Effector CD8-positive, alpha-beta T cell (primary cell): ENCODE results near the gene LGI2.
"Not testable (repeated sequence)": the region's sequence is repeated elsewhere in the genome, so short reads cannot be mapped to it uniquely, and the experiment has no call there.

ENCODE experiments used
- DNase-seq: peaks from one replicate; lab custom pipeline; 2025; lab: John Stamatoyannopoulos, UW

Gene LGI2

DNA sequence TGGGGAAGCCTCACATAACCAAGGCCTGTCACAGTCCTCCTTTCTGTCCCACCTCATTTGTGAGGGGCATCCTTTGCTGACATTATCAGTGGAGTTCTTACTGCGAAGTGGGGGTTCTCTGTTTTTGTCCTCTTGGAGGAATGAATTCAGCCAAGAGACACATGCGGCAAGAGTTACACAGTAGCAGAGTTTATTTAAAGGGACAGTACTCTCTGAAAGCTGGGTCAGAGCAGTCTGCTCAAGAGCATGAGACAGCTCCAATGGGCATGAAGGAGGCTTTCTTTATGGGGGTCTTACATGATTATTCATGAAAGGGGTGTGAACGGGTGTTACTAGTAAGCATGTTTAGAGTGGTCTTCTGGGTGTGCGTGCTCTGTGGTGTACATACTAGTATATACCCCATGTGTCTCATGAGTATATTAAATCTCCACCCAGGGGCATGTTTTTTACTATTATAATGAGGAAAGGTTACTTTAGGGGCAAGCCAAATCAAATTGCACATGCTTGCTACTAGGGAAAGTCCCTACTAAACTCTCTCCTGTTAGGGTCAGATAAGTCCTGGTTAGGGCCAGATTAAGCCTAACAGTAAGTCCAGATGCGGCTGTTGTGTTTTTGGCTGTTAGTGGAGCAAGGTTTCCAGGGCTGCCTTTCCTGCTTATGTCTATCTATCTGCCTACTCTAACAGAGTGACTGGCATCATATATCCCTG, 19.8 kb upstream of the LGI2 start:
- no peak for DNase-seq

DNA sequence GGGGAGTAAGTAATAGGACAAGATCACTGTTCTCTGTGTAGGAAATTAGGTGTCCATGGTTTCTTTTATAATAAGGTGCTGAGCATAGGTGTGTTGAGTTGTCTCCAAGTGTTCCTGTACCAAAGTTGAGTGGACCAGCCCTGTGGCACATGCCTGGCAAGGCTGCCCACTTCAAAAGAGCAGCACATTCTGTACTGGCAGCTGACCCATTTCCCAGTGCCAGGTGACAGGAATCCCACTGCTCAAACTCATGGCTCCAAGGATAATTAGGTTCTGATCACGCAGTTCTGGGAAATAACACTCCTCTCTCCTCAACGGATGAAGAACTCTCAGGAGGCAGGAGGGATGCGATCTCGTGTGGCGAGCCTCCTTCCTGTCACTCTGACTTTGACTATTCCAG, 12.8 kb upstream of the LGI2 start:
- DNase-seq = no peak

- DNase-seq = no peak
Observed at GRCh38 chr4:25033526-25033925, 2.8 kb upstream of the LGI2 start.

GRCh38 chr4:25032126-25032525, 1.4 kb upstream of the LGI2 start:
- no peak for DNase-seq

- no peak for DNase-seq
Observed at GRCh38 chr4:25031077-25031621, 403 bp upstream of the LGI2 start.

DNA sequence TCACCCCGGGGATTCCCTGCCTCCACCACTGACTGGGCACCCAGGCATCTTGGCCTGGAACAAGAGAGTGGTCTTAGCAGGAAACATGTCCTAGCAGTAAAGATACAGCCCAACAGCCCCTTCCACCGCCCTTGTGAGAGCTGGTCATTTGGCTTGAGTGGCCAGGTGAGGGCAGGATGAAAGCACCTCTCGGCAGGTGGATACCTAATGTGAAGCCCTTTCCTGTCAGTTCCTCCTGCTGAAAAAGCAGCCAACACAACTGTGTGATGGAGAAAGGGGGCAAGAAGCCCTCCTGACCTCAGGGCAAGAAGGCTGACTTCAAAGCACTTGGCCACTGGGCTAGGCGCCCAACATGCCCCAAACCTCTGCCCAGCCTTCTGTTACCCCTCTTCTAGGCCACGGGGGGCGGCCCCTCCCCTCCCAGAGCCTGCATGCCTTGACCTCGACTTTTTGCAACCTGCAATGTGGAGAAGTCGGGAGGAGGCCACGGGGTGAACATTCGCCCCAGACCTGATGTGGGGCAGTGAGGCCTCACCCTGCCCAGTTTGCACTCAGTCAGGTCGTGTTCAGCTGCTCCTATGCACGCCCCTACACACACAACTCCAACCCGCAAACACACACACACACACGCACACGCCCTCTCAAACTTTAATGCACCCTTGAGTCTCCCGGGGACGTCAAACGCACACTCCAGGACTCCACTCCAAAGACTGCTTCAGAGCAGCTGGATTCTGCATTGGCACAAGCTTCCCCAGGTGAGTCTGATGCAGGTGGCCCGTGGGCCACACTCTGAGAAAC, 1.1 kb downstream of the LGI2 start:
- DNase-seq = no peak

DNA sequence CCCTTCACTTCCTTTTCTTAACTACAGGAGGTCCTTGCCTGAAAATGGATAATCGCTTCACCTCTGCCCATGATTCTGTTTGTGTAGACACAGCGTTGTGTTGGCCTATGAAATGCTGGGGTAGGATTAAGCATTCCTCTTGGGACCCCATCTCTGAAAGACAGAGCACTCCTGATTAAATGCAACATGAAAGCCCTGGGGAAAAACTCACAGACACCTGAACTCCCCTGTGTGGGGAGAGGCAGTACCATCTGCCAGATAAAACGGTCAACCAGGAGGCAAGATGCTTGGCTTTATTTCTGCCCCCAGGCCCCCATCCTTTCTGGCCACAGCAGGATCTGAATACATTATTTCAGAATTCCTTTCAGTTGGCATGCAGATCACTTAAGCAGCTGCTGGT, 1.9 kb downstream of the LGI2 start:
- DNase-seq = no peak

DNA sequence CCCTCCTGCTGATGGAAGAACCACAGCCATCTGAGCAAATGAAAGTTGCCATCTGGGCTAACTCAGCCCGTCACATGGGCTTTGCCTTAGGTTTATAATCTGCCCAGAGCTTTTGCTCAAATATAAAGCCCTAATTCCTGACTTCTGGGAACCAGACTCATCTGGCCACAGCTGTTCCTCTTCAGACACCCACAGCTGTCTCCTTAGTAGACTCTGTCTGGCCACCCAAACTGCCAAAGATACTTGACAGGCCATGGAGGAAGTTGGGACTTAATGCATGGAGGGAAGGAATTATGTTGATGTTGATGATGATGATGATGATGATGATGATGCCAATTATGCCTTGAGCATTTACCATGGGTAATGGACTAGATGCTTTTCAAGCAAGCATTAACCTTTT, 8.0 kb downstream of the LGI2 start:
- DNase-seq = no peak

DNA sequence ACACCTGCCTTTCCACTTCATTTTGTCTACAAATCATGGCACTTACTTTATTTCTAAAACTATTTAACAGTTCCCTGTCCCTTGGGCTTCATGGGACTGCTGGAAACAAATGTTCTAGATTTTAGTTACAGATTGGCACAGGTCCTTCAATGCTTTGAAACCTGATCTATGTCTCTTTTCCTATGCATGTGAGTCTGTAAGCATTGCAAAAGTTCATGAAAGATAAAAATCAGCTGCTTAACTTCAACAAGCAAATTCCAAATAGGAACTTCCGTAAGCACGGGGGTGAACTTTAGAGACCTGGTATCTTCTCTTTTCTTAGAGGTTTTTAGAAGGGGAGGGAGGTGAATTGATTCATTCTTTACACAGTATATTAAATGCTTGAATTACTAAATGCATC, 9.5 kb downstream of the LGI2 start:
- DNase-seq = no peak

- no peak for DNase-seq
Observed at GRCh38 chr4:25020236-25020635, 10.5 kb downstream of the LGI2 start.

DNA sequence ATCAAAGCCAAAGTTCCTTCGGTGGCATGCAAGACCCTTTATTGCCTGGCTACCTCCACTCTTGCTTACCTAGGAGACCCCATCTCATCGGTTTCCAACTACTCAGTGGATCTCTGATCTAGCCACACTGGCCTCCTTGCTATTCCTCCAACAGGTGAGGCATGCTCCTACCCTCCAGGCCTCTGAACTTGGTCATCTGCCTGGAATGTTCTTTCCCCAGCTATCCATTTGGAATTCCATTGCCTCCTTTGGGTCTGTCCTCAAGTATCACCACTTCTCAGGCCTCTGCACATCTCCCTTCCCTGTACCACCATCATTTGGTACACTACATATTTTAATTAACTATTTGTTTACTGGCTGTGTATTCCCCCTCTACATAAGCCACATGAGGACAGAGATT, 11.2 kb downstream of the LGI2 start:
- DNase-seq = no peak

- DNase-seq = no peak
Observed at GRCh38 chr4:25015012-25015411, 15.7 kb downstream of the LGI2 start.

- DNase-seq = not testable (repeated sequence)
Observed at GRCh38 chr4:25014662-25014983, 16.1 kb downstream of the LGI2 start.

DNA sequence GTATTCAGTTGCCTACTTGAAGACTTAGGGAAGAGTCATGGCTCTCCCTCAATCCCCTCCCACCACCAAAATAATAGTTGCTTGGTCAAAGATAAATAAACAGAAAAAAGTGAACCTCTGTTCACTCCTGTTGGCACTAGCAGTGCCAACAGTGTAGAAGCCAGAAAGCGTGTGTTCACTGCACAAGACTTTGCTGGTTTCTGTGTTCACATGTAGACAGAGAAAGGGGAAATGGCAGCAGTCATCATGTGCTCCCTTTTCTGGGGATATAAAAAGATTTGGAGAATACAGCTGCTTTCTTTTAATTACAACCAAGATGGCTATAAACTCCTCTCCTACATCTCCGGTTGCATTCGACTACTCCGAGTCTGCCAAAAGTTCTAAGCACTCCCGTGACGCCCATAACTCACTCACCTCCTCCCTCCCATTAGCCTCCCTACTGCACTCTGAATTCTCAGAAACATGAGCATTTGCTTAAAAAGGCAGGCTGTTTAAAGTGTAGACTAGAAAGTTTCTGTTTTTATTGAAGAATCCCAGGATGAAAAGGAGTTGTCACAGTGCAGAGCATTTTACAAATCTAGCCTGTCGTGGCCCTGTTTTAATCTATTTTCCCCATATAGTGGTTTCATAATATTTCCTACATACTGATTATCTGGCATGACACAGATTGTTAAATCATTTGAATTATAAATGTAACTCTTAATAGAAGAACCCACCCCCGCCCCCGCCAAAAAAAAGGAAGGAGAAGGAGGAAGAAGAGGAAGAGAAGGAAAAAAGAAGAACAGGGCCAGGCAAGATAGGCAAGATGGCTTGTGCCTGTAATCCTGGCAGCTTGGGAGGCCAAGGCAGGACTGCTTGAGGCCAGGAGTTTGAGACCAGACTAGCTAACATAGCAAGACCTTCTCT, 16.7 kb downstream of the LGI2 start:
- no peak for DNase-seq

GRCh38 chr4:25012655-25013054, 18.1 kb downstream of the LGI2 start:
- DNase-seq = no peak

DNA sequence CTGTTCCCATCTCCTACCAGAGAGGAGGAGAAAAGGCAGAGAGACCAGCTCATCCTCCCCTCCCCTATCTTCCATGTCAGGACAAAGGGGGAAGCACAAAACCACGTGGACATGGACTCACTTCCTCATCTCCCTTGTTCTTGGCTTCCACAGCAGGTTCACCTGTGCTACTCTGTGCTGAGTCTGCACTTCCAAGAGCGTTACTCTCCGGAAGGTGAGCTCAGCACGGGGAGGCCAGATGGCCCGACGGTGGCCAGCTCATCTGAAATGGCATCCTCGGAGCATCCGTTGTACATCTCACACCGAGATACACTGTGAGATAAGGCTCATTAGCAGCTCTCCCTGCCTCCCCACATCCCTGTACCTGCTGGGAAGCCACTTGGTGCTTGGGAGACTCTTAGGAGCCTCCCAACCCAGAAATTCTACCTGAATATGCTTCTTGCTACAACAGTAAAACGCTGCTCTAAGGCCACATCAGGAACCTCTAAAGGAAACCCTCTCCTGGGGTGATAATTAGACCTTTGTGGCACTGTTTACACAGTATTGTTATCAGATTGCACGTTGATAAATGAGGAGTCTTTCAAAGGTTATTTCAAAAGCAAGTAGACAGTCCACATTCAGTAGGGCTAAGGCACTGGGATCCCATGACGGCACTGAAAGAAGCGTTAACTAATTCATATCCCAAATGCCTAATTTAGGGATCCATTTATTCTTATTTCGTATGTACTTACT, 19.4 kb downstream of the LGI2 start:
- DNase-seq = no peak

GRCh38 chr4:25007598-25007997, 23.1 kb downstream of the LGI2 start:
- DNase-seq = no peak

- no peak for DNase-seq
Observed at GRCh38 chr4:25002681-25003080, 28.1 kb downstream of the LGI2 start.

GRCh38 chr4:25001509-25001908, 29.2 kb downstream of the LGI2 start:
- no peak for DNase-seq

- DNase-seq = no peak
Observed at GRCh38 chr4:25000639-25001038, 30.1 kb downstream of the LGI2 start.

DNA sequence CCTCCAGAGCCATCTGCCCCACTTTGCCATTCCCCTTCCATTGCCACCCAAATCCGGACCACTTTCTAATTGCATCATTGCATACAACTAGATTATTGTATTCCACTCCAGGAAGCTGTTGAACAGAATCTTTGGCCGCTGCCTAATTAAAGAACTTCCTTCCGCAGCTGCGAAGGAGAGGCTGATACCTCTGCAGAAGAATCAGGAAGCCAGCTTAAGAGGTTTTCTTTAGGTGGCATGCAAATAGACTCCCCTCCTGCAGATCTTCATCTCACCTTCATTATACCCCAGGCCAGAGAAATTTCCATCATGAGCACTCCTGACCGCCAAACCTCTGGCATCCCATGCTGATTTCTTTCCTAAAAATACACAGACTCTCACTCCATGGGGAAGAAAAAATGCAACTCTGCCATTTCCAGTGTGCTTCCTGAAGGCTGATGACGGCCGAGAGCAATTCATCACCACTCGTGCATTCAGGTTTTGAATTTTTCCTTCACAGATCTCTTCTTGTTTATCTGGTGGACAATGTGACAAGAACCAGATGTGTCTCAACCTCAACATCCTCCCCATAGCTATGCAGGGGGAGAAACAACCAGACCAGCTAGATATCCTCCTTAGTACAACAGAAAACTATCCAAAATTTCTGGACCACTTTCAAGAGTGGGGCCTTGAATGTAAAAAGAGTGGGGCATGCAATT, 31.2 kb downstream of the LGI2 start:
- DNase-seq = no peak
